SK-N-SH treated with all-trans-retinoic acid at 6 μM for 48 hours (cell line): ENCODE results near the gene APOLD1.

ENCODE experiments used
- ARNTL ChIP-seq: fragments of 450-650 bp; formaldehyde crosslinking; IDR thresholded peaks from 2 replicates; pipeline ENCODE4 v1.5.0; 2020; ENCODE audit warnings: low read depth, mild to moderate bottlenecking, moderate library complexity, borderline replicate concordance
- CREB5 ChIP-seq: fragments of 250-450 bp; sonication (Bioruptor Pico); IDR thresholded peaks from 2 replicates; pipeline ENCODE4 v1.5.1; 2020; ENCODE audit warnings: low read depth, mild to moderate bottlenecking, moderate library complexity
- CSRNP3 ChIP-seq: fragments of 250-450 bp; sonication (Bioruptor Pico); IDR thresholded peaks from 2 replicates; pipeline ENCODE4 v1.5.1; 2021; ENCODE audit warnings: mild to moderate bottlenecking, moderate library complexity
- OSR1 ChIP-seq: fragments of 250-450 bp; sonication (Bioruptor Pico); IDR thresholded peaks from 2 replicates; pipeline ENCODE4 v1.8.0; 2022; ENCODE audit warnings: moderate library complexity, mild to moderate bottlenecking, inconsistent platforms
- PATZ1 ChIP-seq: fragments of 250-450 bp; sonication (Bioruptor Pico); IDR thresholded peaks from 2 replicates; pipeline ENCODE4 v1.8.0; 2020; ENCODE audit warnings: mild to moderate bottlenecking, moderate library complexity, borderline replicate concordance
- ZC3H10 ChIP-seq: fragments of 250-450 bp; sonication (Bioruptor Pico); IDR thresholded peaks from 2 replicates; pipeline ENCODE4 v1.5.1; 2021; ENCODE audit warnings: mild to moderate bottlenecking, moderate library complexity

- TF ChIP-seq CREB5, result no peak
- TF ChIP-seq ZC3H10 (CRISPR knock-in tag), result no peak
- no peak for TF ChIP-seq CSRNP3 (CRISPR knock-in tag)
- no peak for TF ChIP-seq PATZ1 (CRISPR knock-in tag)
- TF ChIP-seq ARNTL (CRISPR knock-in tag), result no peak
- no peak for TF ChIP-seq OSR1 (CRISPR knock-in tag)
Observed at GRCh38 chr12:12759234-12759915, 26.1 kb upstream of the APOLD1 start.
